GM21526 (cell line): ENCODE measurements around the gene ZNF385C.

Experiments
- ATAC-seq: cut with Tn5 transposase; IDR thresholded peaks from one replicate; pipeline ENCODE4 v1.9.1; 2021; ENCODE audit warnings: moderate library complexity; ENCODE audit not compliant: unreplicated experiment, low FRiP score

The ZNF385C gene

GRCh38 chr17:42079541-42079940 is 18.7 kb downstream of the ZNF385C start:
- no peak for ATAC-seq

- ATAC-seq, result no peak
These were observed 19.8 kb downstream of the ZNF385C start for GRCh38 chr17:42078396-42079043.

- ATAC-seq, result no peak
These were observed 20.5 kb downstream of the ZNF385C start for GRCh38 chr17:42077755-42078154.

GRCh38 chr17:42076797-42077559 is 21.3 kb downstream of the ZNF385C start:
- ATAC-seq, result no peak

GRCh38 chr17:42075789-42076188 is 22.5 kb downstream of the ZNF385C start:
- ATAC-seq, result no peak

- ATAC-seq, result no peak
These were observed 25.7 kb downstream of the ZNF385C start for GRCh38 chr17:42072323-42073187.

GRCh38 chr17:42071810-42072209 is 26.5 kb downstream of the ZNF385C start:
- ATAC-seq, result no peak

- no peak for ATAC-seq
These were observed 29.3 kb downstream of the ZNF385C start for GRCh38 chr17:42068979-42069378.

GRCh38 chr17:42067371-42068091 is 30.7 kb downstream of the ZNF385C start:
- ATAC-seq, result no peak

GRCh38 chr17:42065201-42065600 is 33.1 kb downstream of the ZNF385C start:
- no peak for ATAC-seq

- no peak for ATAC-seq
These were observed 35.6 kb downstream of the ZNF385C start for GRCh38 chr17:42062681-42063080.

- no peak for ATAC-seq
These were observed 36.4 kb downstream of the ZNF385C start for GRCh38 chr17:42061646-42062487.

GRCh38 chr17:42060231-42060630 is 38.0 kb downstream of the ZNF385C start:
- ATAC-seq, result no peak

GRCh38 chr17:42059815-42060214 is 38.5 kb downstream of the ZNF385C start:
- ATAC-seq, result no peak

- ATAC-seq, result no peak
These were observed 40.2 kb downstream of the ZNF385C start for GRCh38 chr17:42058063-42058462.

- no peak for ATAC-seq
These were observed 41.6 kb downstream of the ZNF385C start for GRCh38 chr17:42056635-42057034.

GRCh38 chr17:42055496-42055895 is 42.8 kb downstream of the ZNF385C start:
- no peak for ATAC-seq

- ATAC-seq, result no peak
These were observed 43.2 kb downstream of the ZNF385C start for GRCh38 chr17:42055027-42055426.

- ATAC-seq, result no peak
These were observed 44.4 kb downstream of the ZNF385C start for GRCh38 chr17:42053731-42054500.
